SK-N-MC (cell line): ENCODE results near the gene TMCO4.

Experiments used
- EZH2 ChIP-seq: fragments of 200-600 bp; sonication (generic); IDR thresholded peaks from one replicate; pipeline ENCODE4 v1.6.1; 2017; ENCODE audit warnings: antibody characterized with exemption
- FOXP2 ChIP-seq: optimal IDR thresholded peaks from 2 replicates; pipeline ENCODE3; 2011; ENCODE audit warnings: mild to moderate bottlenecking, moderate library complexity; ENCODE audit not compliant: insufficient read depth; ENCODE audit errors: extremely low read length, control extremely low read depth
- POLR2AphosphoS5 ChIP-seq: IDR thresholded peaks from 2 replicates; pipeline ENCODE4 v1.6.1; 2012; ENCODE audit warnings: mild to moderate bottlenecking, low read depth, low read length, borderline replicate concordance

DNA sequence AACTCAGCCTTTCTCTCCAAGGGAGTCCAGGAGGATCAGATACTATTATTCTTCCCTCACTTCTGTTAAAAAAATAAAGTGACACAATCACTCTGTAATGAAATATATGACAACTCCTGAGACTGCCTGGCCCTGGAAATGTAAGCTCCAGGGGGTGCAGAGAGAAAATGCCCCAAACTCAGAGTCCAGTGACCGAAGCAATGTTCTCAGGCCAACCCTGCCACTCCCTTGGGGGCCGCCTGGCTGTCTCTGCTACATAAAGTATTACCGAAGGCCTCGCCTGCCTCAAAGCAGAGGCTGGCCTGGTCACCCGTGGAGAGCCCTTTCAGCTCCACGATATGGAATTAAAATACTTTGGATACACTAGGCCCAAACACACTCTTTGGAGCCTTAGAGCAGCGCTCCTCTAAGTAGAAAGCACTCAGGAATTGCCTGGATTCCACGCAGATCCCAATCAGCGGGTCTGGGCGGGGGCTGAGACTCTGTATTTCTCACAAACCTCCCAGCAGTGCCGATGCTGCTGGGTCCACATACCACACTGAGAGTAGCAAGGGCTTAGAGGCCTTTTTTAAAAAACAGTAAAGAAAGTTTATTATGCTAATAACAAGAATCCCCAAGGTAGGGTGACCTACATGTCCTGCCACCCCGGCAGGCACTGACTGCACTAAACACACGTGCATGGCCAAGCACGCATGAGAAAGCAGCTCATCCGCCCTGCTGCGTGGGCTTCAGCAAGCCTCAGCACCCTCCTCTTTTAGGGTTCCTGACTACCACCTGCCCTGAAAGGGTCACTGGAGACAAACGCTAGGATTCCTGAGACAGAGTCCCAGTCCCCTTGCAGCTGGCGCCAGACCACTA is 31.1 kb downstream of the TMCO4 start:
- TF ChIP-seq EZH2 (no peak), POLR2AphosphoS5 (no peak), FOXP2 (no peak)
